Calu3 (cell line): ENCODE data around the gene SLCO1A2. TPM values are rescaled to one million over a fixed set of nuclear protein-coding genes. Genes with fewer than 3 reads are reported as not detected.

Source experiments
- BruUV-seq: library from RNA; stranded (reverse); fragments of 400-500 nt; replicated peaks from 2 replicates; lab custom pipeline; 2021; lab: Mats Ljungman, UMichigan
- CTCF ChIA-PET: fragments of 300-600 bp; sonication (Branson Sonifier 250); formaldehyde crosslinking; loops from one replicate; lab custom pipeline; 2022; ENCODE audit warnings: antibody characterized with exemption; lab: Charles Lee
- DNase-seq: peaks from one replicate; pipeline ENCODE4 v3.0.0; 2022
- H3K27ac Mint-ChIP-seq: one replicate; pipeline ENCODE4 v1.8.0; 2022; ENCODE audit warnings: mixed read lengths; ENCODE audit not compliant: unreplicated experiment
- H3K27me3 Mint-ChIP-seq: one replicate; pipeline ENCODE4 v1.8.0; 2022; ENCODE audit warnings: mixed read lengths; ENCODE audit not compliant: unreplicated experiment
- H3K36me3 Mint-ChIP-seq: one replicate; pipeline ENCODE4 v1.8.0; 2022; ENCODE audit warnings: mild to moderate bottlenecking, moderate library complexity, mixed read lengths; ENCODE audit not compliant: insufficient read depth, unreplicated experiment
- H3K4me1 Mint-ChIP-seq: one replicate; pipeline ENCODE4 v1.8.0; 2022; ENCODE audit warnings: mild to moderate bottlenecking, low read depth, mixed read lengths; ENCODE audit not compliant: unreplicated experiment
- H3K4me3 Mint-ChIP-seq: one replicate; pipeline ENCODE4 v1.8.0; 2022; ENCODE audit warnings: mild to moderate bottlenecking, low read depth, moderate library complexity, mixed read lengths; ENCODE audit not compliant: unreplicated experiment
- H3K9me3 Mint-ChIP-seq: one replicate; pipeline ENCODE4 v1.8.0; 2022; ENCODE audit warnings: low read depth, mixed read lengths; ENCODE audit not compliant: unreplicated experiment
- intact Hi-C: fragments of 100-400 bp; cut with micrococcal nuclease; formaldehyde crosslinking; loops from one replicate; pipeline ENCODE4 v1.10.0; 2022; ENCODE audit not compliant: unreplicated experiment
- total RNA-seq: library from RNA; stranded (reverse); gene quantifications from 2 replicates; pipeline ENCODE4 v1.2.3, GENCODE V29; 2022
- TF ChIP-seq, protein P1 (sequence below): fragments of 200-600 bp; IDR thresholded peaks from one replicate; pipeline ENCODE4 v1.8.0; 2022; ENCODE audit warnings: antibody characterized with exemption; ENCODE audit not compliant: unreplicated experiment

Gene SLCO1A2
- total RNA-seq, 1 experiment from 2014 or later = not detected

DNA sequence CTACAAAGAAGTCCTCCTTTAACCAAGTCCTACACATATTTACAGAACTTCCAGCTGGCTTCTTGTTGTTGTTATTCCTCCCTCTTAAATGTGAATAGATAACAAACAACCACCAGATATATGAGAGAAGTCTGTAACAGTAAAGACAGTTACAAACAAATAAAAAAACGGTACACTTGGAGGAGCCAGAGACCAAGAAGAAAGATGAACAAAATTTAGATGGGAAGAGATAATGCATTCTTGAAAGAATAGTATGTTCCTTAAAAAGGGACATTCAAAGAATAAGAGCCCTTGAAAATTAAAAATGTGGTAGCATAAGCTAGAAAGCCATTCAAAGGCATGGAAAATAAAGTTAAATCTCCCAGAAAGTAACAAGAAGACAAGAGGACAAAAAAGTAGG is 25.9 kb downstream of the SLCO1A2 start:
- CTCF ChIA-PET = no interaction called here
- intact Hi-C loops = no loop called here

DNA sequence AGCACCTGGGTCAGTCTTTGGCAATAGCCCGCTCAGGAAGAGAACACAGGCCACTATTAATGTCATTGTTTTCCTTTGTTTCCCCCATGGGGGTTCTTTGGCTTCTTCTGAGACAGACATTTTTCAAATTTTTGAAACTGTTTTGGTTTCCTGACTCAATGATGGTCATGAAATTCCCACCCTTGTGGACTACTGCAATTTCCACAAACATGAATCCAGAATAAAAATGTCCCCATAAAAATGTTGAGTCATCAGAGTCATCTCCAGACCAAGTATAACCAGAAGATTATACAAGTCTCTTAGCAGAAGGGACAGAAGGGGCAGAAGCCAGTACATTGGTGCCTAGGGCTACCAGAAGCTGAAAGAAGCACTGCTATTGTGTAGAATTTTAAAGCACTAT is 29.1 kb downstream of the SLCO1A2 start:
- peaks cover 24% of the 10 kb centered on the region for H3K27me3 Mint-ChIP-seq
- no peak overlapping the region for H3K4me3 Mint-ChIP-seq
- no peak for DNase-seq
- intact Hi-C loops = no loop called here
- H3K4me1 Mint-ChIP-seq = no peaks in the 10 kb centered on the region
- no peaks in the 10 kb centered on the region for H3K9me3 Mint-ChIP-seq
- TF ChIP-seq, protein P1, sequence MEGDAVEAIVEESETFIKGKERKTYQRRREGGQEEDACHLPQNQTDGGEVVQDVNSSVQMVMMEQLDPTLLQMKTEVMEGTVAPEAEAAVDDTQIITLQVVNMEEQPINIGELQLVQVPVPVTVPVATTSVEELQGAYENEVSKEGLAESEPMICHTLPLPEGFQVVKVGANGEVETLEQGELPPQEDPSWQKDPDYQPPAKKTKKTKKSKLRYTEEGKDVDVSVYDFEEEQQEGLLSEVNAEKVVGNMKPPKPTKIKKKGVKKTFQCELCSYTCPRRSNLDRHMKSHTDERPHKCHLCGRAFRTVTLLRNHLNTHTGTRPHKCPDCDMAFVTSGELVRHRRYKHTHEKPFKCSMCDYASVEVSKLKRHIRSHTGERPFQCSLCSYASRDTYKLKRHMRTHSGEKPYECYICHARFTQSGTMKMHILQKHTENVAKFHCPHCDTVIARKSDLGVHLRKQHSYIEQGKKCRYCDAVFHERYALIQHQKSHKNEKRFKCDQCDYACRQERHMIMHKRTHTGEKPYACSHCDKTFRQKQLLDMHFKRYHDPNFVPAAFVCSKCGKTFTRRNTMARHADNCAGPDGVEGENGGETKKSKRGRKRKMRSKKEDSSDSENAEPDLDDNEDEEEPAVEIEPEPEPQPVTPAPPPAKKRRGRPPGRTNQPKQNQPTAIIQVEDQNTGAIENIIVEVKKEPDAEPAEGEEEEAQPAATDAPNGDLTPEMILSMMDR = no peak
- no peaks in the 10 kb centered on the region for H3K36me3 Mint-ChIP-seq
- no peak overlapping the region for H3K27ac Mint-ChIP-seq
- CTCF ChIA-PET = no interaction called here
- no TSS peak for BruUV-seq

More for the DNA sequence above, 25.9 kb downstream of the SLCO1A2 start:
- Mint-ChIP-seq H3K27me3 (peaks cover 17% of the 10 kb centered on the region), H3K9me3 (no peaks in the 10 kb centered on the region), H3K4me3 (no peak overlapping the region), H3K4me1 (no peaks in the 10 kb centered on the region), H3K36me3 (no peaks in the 10 kb centered on the region), H3K27ac (no peak overlapping the region)
- no peak for DNase-seq
- TF ChIP-seq, protein P1 = no peak
- BruUV-seq = no TSS peak

DNA sequence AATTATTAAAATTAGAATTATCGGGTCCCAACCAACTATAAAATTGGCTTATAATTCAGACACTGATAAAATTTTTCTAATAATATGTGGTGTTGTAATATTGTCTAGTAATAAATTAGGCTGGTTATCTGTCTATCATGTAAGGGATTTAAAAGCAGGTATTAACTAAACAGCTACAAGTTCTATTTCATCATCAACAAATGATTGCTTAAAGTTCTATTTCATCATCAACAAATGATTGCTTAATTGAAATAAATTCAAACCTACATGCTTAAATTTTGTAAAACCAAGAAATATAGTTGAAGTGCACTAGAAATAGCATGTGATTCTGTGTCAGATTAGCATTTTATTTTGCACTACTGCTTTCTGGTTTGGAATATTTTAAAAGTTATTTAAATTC is 34.1 kb downstream of the SLCO1A2 start:
- no peak overlapping the region for H3K4me3 Mint-ChIP-seq
- no peak for DNase-seq
- no TSS peak for BruUV-seq
- peaks cover 8% of the 10 kb centered on the region for H3K27me3 Mint-ChIP-seq
- CTCF ChIA-PET = no interaction called here
- no peak overlapping the region for H3K27ac Mint-ChIP-seq
- no peaks in the 10 kb centered on the region for H3K36me3 Mint-ChIP-seq
- H3K9me3 Mint-ChIP-seq = no peaks in the 10 kb centered on the region
- TF ChIP-seq, protein P1 = no peak
- H3K4me1 Mint-ChIP-seq = no peaks in the 10 kb centered on the region
- intact Hi-C loops = no loop called here

DNA sequence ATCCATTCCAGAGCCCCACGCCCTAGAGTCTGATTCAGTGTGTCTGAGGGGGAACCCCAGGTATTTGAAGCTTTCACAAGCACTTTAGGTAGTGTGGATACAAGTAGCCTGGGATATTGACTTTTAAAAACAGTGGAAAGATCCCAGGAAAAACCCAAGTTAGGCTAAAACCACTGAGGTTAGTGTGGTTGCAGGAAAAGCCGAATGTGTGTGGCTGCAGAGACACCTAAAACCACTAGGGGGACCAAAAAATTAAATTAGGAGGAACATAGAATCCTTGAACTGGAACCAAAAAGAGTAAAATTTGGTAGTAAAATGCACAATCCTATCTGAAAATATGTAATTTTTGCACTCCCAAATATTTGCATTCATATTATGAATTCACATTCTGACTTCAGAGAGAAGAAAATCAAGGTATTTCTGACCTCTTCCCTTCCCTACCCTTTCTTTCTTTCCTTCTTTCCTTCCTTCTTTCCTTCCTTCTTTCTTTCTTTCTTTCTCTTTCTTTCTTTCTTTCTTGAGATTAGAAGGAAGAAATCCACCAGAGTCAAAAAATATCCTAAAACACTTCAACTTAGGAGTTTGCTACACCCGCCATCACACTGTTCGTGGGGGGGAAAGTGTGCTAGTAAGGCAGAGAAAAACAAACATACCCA is 37.8 kb downstream of the SLCO1A2 start:
- DNase-seq = peak; percentile 8
- CTCF ChIA-PET = no interaction called here
- Mint-ChIP-seq H3K4me3 (no peak overlapping the region), H3K27ac (no peak overlapping the region), H3K36me3 (no peaks in the 10 kb centered on the region), H3K9me3 (no peaks in the 10 kb centered on the region), H3K27me3 (no peaks in the 10 kb centered on the region), H3K4me1 (no peaks in the 10 kb centered on the region)
- no TSS peak for BruUV-seq
- intact Hi-C loops = loop anchor here (5.0 kb wide), 1 partner anchor 140 kb away; the partner anchor contains the start of gene PYROXD1
- TF ChIP-seq, protein P1 = peak; percentile 57
